ENCODE measurements around the gene PALD1.
"Not testable (repeated sequence)": the region's sequence is repeated elsewhere in the genome, so short reads cannot be mapped to it uniquely, and the experiment has no call there.

Gene PALD1

GRCh38 chr10:70575874-70576802 is 97.6 kb downstream of the PALD1 start:
- DNase-seq, result peak; percentile 21 to 63 (median 41)

GRCh38 chr10:70576803-70577517 is 98.4 kb downstream of the PALD1 start:
- no peak for DNase-seq

GRCh38 chr10:70578371-70578947 is 99.9 kb downstream of the PALD1 start:
- peak in 1 of 3 experiments; percentile 9 for DNase-seq

GRCh38 chr10:70579234-70580002 is 100.9 kb downstream of the PALD1 start:
- no peak for DNase-seq

- not testable (repeated sequence) for DNase-seq
Measured at GRCh38 chr10:70581176-70581575, 102.6 kb downstream of the PALD1 start.

- no peak for DNase-seq
Measured at GRCh38 chr10:70582793-70583668, 104.5 kb downstream of the PALD1 start.

GRCh38 chr10:70583669-70584037 is 105.1 kb downstream of the PALD1 start:
- no peak for DNase-seq

GRCh38 chr10:70584366-70584765 is 105.8 kb downstream of the PALD1 start:
- DNase-seq, result peak; percentile 52 to 78 (median 70)

- DNase-seq, result peak; percentile 83 to 92 (median 91)
Measured at GRCh38 chr10:70584909-70585544, 106.5 kb downstream of the PALD1 start.

GRCh38 chr10:70585578-70586169 is 107.1 kb downstream of the PALD1 start:
- peak; percentile 41 to 85 (median 51) for DNase-seq

GRCh38 chr10:70586348-70586930 is 107.9 kb downstream of the PALD1 start:
- DNase-seq, result no peak

GRCh38 chr10:70587045-70587658 is 108.6 kb downstream of the PALD1 start:
- no peak for DNase-seq

- no peak for DNase-seq
Measured at GRCh38 chr10:70588255-70588654, 109.7 kb downstream of the PALD1 start.

GRCh38 chr10:70588859-70589570 is 110.4 kb downstream of the PALD1 start:
- no peak for DNase-seq

- DNase-seq, result no peak
Measured at GRCh38 chr10:70589762-70590654, 111.4 kb downstream of the PALD1 start.

GRCh38 chr10:70590655-70591416 is 112.3 kb downstream of the PALD1 start:
- DNase-seq, result no peak

GRCh38 chr10:70592186-70592735 is 113.7 kb downstream of the PALD1 start:
- DNase-seq, result no peak

Measured in NCI-H1417 (cell line).